Measurements from ENCODE around the gene OR51B2.
"Not testable (repeated sequence)": the region's sequence is repeated elsewhere in the genome, so short reads cannot be mapped to it uniquely, and the experiment has no call there.

DNA sequence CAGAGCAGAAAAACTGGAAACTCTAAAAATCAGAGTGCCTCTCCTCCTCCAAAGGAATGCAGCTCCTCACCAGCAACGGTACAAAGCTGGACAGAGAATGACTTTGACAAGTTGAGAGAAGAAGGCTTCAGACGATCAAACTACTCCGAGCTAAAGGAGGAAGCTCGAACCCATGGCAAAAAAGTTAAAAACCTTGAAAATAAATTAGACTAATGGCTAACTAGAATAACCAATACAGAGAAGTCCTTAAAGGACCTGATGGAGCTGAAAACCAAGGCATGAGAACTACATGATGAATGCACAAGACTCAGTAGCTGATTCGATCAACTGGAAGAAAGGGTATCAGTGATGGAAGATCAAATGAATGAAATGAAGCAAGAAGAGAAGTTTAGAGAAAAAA lies 31.9 kb upstream of the OR51B2 start:
- TF ChIP-seq POLR2A (IDR thresholded peaks at IDR 0.05) = not testable (repeated sequence)
- TF ChIP-seq, protein P1, sequence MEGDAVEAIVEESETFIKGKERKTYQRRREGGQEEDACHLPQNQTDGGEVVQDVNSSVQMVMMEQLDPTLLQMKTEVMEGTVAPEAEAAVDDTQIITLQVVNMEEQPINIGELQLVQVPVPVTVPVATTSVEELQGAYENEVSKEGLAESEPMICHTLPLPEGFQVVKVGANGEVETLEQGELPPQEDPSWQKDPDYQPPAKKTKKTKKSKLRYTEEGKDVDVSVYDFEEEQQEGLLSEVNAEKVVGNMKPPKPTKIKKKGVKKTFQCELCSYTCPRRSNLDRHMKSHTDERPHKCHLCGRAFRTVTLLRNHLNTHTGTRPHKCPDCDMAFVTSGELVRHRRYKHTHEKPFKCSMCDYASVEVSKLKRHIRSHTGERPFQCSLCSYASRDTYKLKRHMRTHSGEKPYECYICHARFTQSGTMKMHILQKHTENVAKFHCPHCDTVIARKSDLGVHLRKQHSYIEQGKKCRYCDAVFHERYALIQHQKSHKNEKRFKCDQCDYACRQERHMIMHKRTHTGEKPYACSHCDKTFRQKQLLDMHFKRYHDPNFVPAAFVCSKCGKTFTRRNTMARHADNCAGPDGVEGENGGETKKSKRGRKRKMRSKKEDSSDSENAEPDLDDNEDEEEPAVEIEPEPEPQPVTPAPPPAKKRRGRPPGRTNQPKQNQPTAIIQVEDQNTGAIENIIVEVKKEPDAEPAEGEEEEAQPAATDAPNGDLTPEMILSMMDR (IDR thresholded peaks at IDR 0.05) = not testable (repeated sequence)

Data from esophagus squamous epithelium (tissue), 4 donors.